ENCODE data around the gene SBDS.
"Not testable (repeated sequence)": the region's sequence is repeated elsewhere in the genome, so short reads cannot be mapped to it uniquely, and the experiment has no call there.

- not testable (repeated sequence) for TF ChIP-seq POLR2A, CTCF, POLR2AphosphoS5 (IDR thresholded peaks at IDR 0.05)
Measured at GRCh38 chr7:67017971-67018370, 22.6 kb upstream of the SBDS start.

Measured in upper lobe of left lung (tissue), 4 donors.